Measurements from ENCODE around the gene GHITM. TPM values are rescaled to one million over a fixed set of nuclear protein-coding genes. Genes with fewer than 3 reads are reported as not detected.

The GHITM gene
- total and polyA plus RNA-seq, 10 donors, result 69.2 to 152 (median 102) TPM

- TF ChIP-seq POLR2A (IDR thresholded peaks at IDR 0.05), result no peak
- no peak for TF ChIP-seq CTCF (IDR thresholded peaks at IDR 0.05 in 8 of 11, conservative IDR thresholded peaks at IDR 0.05 in 3 of 11)
- TF ChIP-seq POLR2AphosphoS5 (IDR thresholded peaks at IDR 0.05), result no peak
- intact Hi-C loops (cut with DNase I; ENCODE audit: low total_unique reads), result no loop called here
- Histone ChIP-seq H3K27me3 (replicated peaks in 1 of 7) (no peaks in the 10 kb centered on the region), H3K27ac (no peak overlapping the region), H3K36me3 (no peaks in the 10 kb centered on the region), H3K9me3 (no peaks in the 10 kb centered on the region), H3K4me3 (no peak overlapping the region), H3K4me1 (peaks cover 0 to 37% (median 23%) of the 10 kb centered on the region in 6 donors)
- DNase-seq, result no peak
- 84 to 100% (median 94%) methylated on average over 3 to 5 of the region's 5 CpGs for WGBS, 5 donors
These were observed 42.3 kb downstream of the GHITM start for GRCh38 chr10:84181631-84182030.

GRCh38 chr10:84184517-84184916 lies 45.2 kb downstream of the GHITM start:
- no peak for DNase-seq
- Histone ChIP-seq H3K27me3 (replicated peaks in 1 of 7) (peaks cover 0 to 15% (median 0%) of the 10 kb centered on the region in 7 donors), H3K4me1 (peaks cover 0 to 8% (median 1%) of the 10 kb centered on the region in 6 donors), H3K27ac (peak overlapping the region in 2 of 8 donors; percentile 14 to 36), H3K4me3 (no peak overlapping the region), H3K9me3 (no peaks in the 10 kb centered on the region), H3K36me3 (no peaks in the 10 kb centered on the region)
- intact Hi-C loops (cut with DNase I; ENCODE audit: low total_unique reads), result no loop called here
- TF ChIP-seq CTCF (IDR thresholded peaks at IDR 0.05 in 8 of 11, conservative IDR thresholded peaks at IDR 0.05 in 3 of 11) (no peak), POLR2AphosphoS5 (IDR thresholded peaks at IDR 0.05) (peak in 1 of 3 donors; percentile 34)
- WGBS, 5 donors, result 56 to 73% (median 63%) methylated on average over 4 of the region's 4 CpGs

- no peaks in the 10 kb centered on the region for H3K9me3 ChIP-seq
- WGBS, 5 donors, result 72 to 82% (median 79%) methylated on average over 11 of the region's 11 CpGs
- no peaks in the 10 kb centered on the region for H3K36me3 ChIP-seq
- no peak overlapping the region for H3K4me3 ChIP-seq
- H3K27me3 ChIP-seq (replicated peaks in 1 of 7), result peaks cover 0 to 16% (median 0%) of the 10 kb centered on the region in 7 donors
- intact Hi-C loops (cut with DNase I; ENCODE audit: low total_unique reads), result no loop called here
- DNase-seq, result peak; percentile 51
- H3K4me1 ChIP-seq, result peaks cover 0 to 6% (median 0%) of the 10 kb centered on the region in 6 donors
- TF ChIP-seq POLR2A (IDR thresholded peaks at IDR 0.05), result no peak
- no peak for TF ChIP-seq CTCF (IDR thresholded peaks at IDR 0.05 in 8 of 11, conservative IDR thresholded peaks at IDR 0.05 in 3 of 11)
- no peak for TF ChIP-seq POLR2AphosphoS5 (IDR thresholded peaks at IDR 0.05)
- H3K27ac ChIP-seq, result no peak overlapping the region
These were observed 46.3 kb downstream of the GHITM start for GRCh38 chr10:84185526-84186175.

- no peak overlapping the region for H3K4me3 ChIP-seq
- peaks cover 0 to 40% (median 3%) of the 10 kb centered on the region in 7 donors for H3K27me3 ChIP-seq (replicated peaks in 1 of 7)
- H3K36me3 ChIP-seq, result no peaks in the 10 kb centered on the region
- TF ChIP-seq CTCF (IDR thresholded peaks at IDR 0.05 in 8 of 11, conservative IDR thresholded peaks at IDR 0.05 in 3 of 11), result no peak
- no peak for TF ChIP-seq POLR2A (IDR thresholded peaks at IDR 0.05)
- no peak for TF ChIP-seq POLR2AphosphoS5 (IDR thresholded peaks at IDR 0.05)
- H3K9me3 ChIP-seq, result no peaks in the 10 kb centered on the region
- peaks cover 0 to 8% (median 1%) of the 10 kb centered on the region in 6 donors for H3K4me1 ChIP-seq
- no peak overlapping the region for H3K27ac ChIP-seq
- WGBS, 5 donors, result 52 to 73% (median 63%) methylated on average over 2 to 3 of the region's 3 CpGs
- intact Hi-C loops (cut with DNase I; ENCODE audit: low total_unique reads), result no loop called here
- peak; percentile 47 for DNase-seq
These were observed 49.5 kb downstream of the GHITM start for GRCh38 chr10:84188815-84189214.

Measured in spleen (tissue), 11 donors.